ENCODE measurements around the gene IER5. TPM values are rescaled to one million over a fixed set of nuclear protein-coding genes. Genes with fewer than 3 reads are reported as not detected.

IER5 gene
- total RNA-seq, 1 donor from 2014 or later, result 18.0 TPM

GRCh38 chr1:181083842-181084605 lies 4.5 kb upstream of the IER5 start:
- no peak for TF ChIP-seq CTCF (IDR thresholded peaks at IDR 0.05; ENCODE audit: unreplicated experiment)
- Mint-ChIP-seq H3K36me3 (ENCODE audit: low read depth, unreplicated experiment) (no peaks in the 10 kb centered on the region), H3K9me3 (ENCODE audit: unreplicated experiment) (no peaks in the 10 kb centered on the region), H3K27me3 (ENCODE audit: unreplicated experiment) (peaks cover 14% of the 10 kb centered on the region), H3K4me3 (ENCODE audit: unreplicated experiment) (no peak overlapping the region), H3K4me1 (ENCODE audit: unreplicated experiment) (peaks cover 7% of the 10 kb centered on the region), H3K27ac (ENCODE audit: unreplicated experiment) (no peak overlapping the region)
- DNase-seq (ENCODE audit: low spot score), result no peak

- H3K4me1 Mint-ChIP-seq (ENCODE audit: unreplicated experiment), result peaks cover 2% of the 10 kb centered on the region
- no peak overlapping the region for H3K4me3 Mint-ChIP-seq (ENCODE audit: unreplicated experiment)
- no peak overlapping the region for H3K27ac Mint-ChIP-seq (ENCODE audit: unreplicated experiment)
- H3K36me3 Mint-ChIP-seq (ENCODE audit: low read depth, unreplicated experiment), result no peaks in the 10 kb centered on the region
- no peak for TF ChIP-seq CTCF (IDR thresholded peaks at IDR 0.05; ENCODE audit: unreplicated experiment)
- no peaks in the 10 kb centered on the region for H3K9me3 Mint-ChIP-seq (ENCODE audit: unreplicated experiment)
- no peak for DNase-seq (ENCODE audit: low spot score)
- H3K27me3 Mint-ChIP-seq (ENCODE audit: unreplicated experiment), result peaks cover 12% of the 10 kb centered on the region
Observed at GRCh38 chr1:181084606-181084969, 3.9 kb upstream of the IER5 start.

- H3K4me1 Mint-ChIP-seq (ENCODE audit: unreplicated experiment), result peaks cover 10% of the 10 kb centered on the region
- H3K27ac Mint-ChIP-seq (ENCODE audit: unreplicated experiment), result no peak overlapping the region
- H3K36me3 Mint-ChIP-seq (ENCODE audit: low read depth, unreplicated experiment), result peaks cover 7% of the 10 kb centered on the region
- no peak for DNase-seq (ENCODE audit: low spot score)
- peaks cover 21% of the 10 kb centered on the region for H3K27me3 Mint-ChIP-seq (ENCODE audit: unreplicated experiment)
- no peak overlapping the region for H3K4me3 Mint-ChIP-seq (ENCODE audit: unreplicated experiment)
- no peak for TF ChIP-seq CTCF (IDR thresholded peaks at IDR 0.05; ENCODE audit: unreplicated experiment)
- no peaks in the 10 kb centered on the region for H3K9me3 Mint-ChIP-seq (ENCODE audit: unreplicated experiment)
Observed at GRCh38 chr1:181086091-181086490, 2.4 kb upstream of the IER5 start.

- DNase-seq (ENCODE audit: low spot score), result no peak
- TF ChIP-seq CTCF (IDR thresholded peaks at IDR 0.05; ENCODE audit: unreplicated experiment), result no peak
- Mint-ChIP-seq H3K36me3 (ENCODE audit: low read depth, unreplicated experiment) (peaks cover 8% of the 10 kb centered on the region), H3K4me1 (ENCODE audit: unreplicated experiment) (peaks cover 17% of the 10 kb centered on the region), H3K27ac (ENCODE audit: unreplicated experiment) (no peak overlapping the region), H3K27me3 (ENCODE audit: unreplicated experiment) (peaks cover 23% of the 10 kb centered on the region), H3K9me3 (ENCODE audit: unreplicated experiment) (no peaks in the 10 kb centered on the region), H3K4me3 (ENCODE audit: unreplicated experiment) (no peak overlapping the region)
Observed at GRCh38 chr1:181086926-181087325, 1.6 kb upstream of the IER5 start.

- Mint-ChIP-seq H3K4me3 (ENCODE audit: unreplicated experiment) (peak overlapping the region; percentile 86), H3K27ac (ENCODE audit: unreplicated experiment) (peak overlapping the region; percentile 37)
Observed at GRCh38 chr1:181087400-181087901, 1.0 kb upstream of the IER5 start.

More at GRCh38 chr1:181087400-181087901, 1.0 kb upstream of the IER5 start:
- no peaks in the 10 kb centered on the region for H3K9me3 Mint-ChIP-seq (ENCODE audit: unreplicated experiment)
- peaks cover 23% of the 10 kb centered on the region for H3K27me3 Mint-ChIP-seq (ENCODE audit: unreplicated experiment)
- peaks cover 19% of the 10 kb centered on the region for H3K4me1 Mint-ChIP-seq (ENCODE audit: unreplicated experiment)
- H3K36me3 Mint-ChIP-seq (ENCODE audit: low read depth, unreplicated experiment), result peaks cover 10% of the 10 kb centered on the region
- no peak for DNase-seq (ENCODE audit: low spot score)
- no peak for TF ChIP-seq CTCF (IDR thresholded peaks at IDR 0.05; ENCODE audit: unreplicated experiment)
